ENCODE data around the gene MTX1.

- TF ChIP-seq CTCF (conservative IDR thresholded peaks at IDR 0.05 in 1 of 2, IDR thresholded peaks at IDR 0.05 in 1 of 2; ENCODE audit: low read depth in 1 of 2, low read length in 2 of 2) (no peak), EZH2 (IDR thresholded peaks at IDR 0.05; ENCODE audit: low read length, missing control alignments) (no peak)
Measured at GRCh38 chr1:155187456-155187891, 21.0 kb upstream of the MTX1 start.
